ENCODE measurements around the gene TSSK2.
"Not testable (repeated sequence)": the region's sequence is repeated elsewhere in the genome, so short reads cannot be mapped to it uniquely, and the experiment has no call there.

TSSK2 gene

DNA sequence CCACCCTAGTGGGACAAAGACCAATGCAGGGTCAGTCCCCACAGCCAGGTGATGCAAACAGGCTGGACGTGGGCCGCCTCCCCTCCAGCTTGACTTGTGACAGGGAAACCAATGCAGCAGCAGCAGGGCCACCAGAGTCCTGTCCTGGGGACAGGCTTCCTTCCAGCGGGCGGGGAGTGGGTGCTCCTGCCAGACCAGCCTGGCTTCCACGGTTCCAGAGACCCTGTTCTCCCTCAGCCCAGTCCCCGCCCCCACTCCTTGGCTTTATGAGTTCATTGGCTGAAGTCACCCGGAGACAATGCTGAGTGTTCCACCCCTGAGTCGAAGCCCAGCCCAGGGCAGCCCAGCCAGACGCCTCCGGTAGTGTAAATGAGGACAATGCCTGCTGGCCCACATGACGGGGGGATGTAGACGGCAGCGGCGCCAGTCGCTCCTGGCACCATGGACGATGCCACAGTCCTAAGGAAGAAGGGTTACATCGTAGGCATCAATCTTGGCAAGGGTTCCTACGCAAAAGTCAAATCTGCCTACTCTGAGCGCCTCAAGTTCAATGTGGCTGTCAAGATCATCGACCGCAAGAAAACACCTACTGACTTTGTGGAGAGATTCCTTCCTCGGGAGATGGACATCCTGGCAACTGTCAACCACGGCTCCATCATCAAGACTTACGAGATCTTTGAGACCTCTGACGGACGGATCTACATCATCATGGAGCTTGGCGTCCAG is at the start of gene TSSK2:
Gene TSSK2 (plus strand): TSS at position 350 of the 726 bp plus-strand sequence. CDS start 92 bp downstream, at position 442.
- DNase-seq (ENCODE audit: low read depth), result no peak

DNA sequence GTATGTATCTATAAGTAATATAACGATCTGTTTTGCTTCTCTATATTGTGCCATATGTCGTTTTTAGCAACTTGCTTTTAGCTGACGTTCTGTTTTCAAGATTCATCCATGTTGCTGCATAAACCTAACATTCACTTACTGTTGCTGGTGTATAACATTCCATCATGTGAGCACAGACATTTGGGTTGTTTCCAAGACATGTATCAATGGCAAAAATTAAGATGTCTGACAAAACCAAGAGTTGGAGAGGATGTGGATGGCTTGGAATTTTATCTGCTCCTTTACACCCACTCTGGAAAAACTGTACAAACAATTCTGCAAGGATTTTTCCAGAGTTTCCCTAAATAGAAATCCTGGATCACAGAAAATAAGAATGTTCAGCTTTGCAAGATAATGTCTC is 49.8 kb upstream of the TSSK2 start:
- no peak for DNase-seq (ENCODE audit: low read depth)

DNA sequence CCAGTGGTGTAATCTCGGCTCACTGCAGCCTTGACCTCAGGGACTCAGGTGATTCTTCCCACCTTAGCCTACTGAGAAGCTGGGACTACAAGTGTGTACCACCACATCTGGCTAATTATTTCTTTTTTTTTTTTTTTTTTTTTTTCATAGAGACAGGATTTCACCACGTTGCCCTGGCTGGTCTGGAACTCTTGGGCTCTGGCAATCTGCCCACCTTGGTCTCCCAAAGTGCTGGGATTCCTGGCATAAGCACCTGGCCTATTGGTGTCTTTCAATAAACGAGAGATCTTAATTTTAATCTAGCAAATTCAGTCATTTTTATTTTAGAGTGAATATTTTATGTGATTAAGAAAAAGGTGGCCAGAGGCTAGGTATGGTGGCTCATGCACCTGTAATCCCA is 49.0 kb upstream of the TSSK2 start:
- no peak for DNase-seq (ENCODE audit: low read depth)

DNA sequence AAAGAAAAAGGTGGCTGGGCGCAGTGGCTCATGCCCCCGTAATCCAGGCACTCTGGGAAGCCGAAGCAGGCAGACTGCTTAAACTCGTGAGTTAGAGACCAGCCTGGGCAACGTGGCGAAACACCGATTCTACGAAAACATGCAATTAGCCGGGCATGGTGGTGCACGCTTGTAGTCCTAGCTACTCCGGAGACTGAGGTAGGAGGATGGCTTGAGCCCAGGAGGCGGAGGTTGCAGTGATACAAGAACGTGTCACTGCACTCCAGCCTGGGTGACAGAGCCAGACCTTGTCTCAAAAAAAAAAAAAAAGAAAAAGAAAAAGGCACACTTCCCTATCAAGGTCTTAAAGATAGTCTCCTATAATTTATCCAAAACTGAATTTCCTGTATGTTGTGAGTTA is 48.3 kb upstream of the TSSK2 start:
- no peak for DNase-seq (ENCODE audit: low read depth)

DNA sequence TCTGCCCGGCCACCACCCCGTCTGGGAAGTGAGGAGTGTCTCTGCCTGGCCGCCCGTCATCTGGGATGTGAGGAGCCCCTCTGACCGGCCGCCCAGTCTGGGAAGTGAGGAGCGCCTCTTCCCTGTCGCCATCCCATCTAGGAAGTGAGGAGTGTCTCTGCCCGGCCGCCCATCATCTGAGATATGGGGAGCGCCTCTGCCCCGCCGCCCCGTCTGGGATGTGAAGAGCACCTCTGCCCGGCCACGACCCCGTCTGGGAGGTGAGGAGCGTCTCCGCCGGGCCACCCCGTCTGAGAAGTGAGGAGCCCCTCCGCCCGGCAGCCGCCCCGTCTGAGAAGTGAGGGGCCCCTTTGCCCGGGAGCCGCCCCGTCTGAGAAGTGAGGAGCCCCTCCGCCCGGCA is 47.0 kb upstream of the TSSK2 start:
- DNase-seq (ENCODE audit: low read depth), result not testable (repeated sequence)

DNA sequence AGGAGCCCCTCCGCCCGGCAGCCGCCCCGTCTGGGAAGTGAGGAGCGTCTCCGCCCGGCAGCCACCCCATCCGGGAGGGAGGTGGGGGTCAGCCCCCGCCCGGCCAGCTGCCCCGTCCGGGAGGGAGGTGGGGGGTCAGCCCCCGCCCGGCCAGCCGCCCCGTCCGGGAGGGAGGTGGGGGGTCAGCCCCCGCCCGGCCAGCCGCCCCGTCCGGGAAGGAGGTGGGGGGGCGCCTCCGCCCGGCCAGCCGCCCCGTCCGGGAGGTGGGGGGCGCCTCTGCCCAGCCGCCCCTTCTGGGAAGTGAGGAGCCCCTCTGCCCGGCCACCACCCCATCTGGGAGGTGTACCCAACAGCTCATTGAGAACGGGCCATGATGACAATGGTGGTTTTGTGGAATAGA is 46.5 kb upstream of the TSSK2 start:
- not testable (repeated sequence) for DNase-seq (ENCODE audit: low read depth)

DNA sequence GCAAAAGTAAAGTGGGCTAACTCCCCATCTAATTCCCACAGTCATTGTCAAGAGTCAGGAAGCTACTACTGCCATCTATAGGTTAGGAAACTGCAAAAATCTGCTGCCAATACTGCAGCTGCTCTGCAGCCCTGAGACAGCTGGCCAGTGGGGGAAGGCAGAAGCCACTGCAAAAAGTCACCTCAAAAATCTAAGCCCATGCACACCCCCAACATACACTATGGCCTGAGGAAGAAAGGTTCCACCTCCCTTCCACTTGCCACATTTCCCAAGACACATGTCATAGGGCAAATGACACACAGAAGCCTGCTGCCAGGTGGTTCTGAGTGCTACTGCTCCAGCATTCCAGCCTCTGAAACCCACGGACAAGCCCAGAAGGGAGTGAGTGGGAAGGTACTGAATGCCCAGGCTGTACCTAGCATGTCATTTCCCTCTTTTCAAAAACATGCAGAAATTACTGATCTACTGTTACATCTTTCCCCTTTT is 45.8 kb upstream of the TSSK2 start:
- DNase-seq (ENCODE audit: low read depth), result no peak

DNA sequence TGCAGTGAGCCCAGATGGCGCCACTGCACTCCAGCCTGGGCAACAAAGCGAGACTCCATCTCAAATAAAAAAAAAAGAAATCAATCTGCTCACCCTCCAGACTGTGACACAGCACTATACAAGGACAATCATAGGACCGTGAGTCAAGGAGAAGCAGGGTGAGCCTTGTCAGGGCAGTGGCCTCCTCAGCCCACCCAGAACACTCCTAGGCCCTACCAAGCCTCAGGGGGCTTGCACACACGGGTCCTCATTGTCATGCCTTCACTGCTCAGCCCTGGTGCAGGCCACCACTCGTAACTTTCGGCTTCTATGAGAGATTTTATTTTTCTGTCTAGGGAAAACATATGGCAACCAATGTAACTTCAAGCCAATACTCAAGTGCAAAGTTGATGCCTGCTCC is 44.7 kb upstream of the TSSK2 start:
- no peak for DNase-seq (ENCODE audit: low read depth)

DNA sequence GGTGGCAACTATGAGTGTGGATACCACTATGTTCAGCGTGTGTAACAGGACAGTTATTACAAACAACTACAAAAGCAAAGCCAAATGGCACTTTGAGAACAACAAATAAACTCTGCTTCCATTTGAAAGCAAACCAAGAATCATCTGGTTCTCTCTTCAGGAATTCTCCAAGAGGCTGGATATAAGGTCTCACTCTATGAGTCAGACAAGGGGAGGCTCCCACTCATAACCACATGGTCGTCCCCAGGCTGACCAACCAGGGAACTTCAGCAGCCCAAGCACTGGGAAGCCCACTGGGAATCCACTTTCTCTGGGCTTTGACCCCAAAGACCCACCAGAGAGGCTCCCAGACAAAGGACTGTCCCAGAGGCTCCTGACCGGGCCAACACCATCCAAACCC is 44.2 kb upstream of the TSSK2 start:
- no peak for DNase-seq (ENCODE audit: low read depth)

DNA sequence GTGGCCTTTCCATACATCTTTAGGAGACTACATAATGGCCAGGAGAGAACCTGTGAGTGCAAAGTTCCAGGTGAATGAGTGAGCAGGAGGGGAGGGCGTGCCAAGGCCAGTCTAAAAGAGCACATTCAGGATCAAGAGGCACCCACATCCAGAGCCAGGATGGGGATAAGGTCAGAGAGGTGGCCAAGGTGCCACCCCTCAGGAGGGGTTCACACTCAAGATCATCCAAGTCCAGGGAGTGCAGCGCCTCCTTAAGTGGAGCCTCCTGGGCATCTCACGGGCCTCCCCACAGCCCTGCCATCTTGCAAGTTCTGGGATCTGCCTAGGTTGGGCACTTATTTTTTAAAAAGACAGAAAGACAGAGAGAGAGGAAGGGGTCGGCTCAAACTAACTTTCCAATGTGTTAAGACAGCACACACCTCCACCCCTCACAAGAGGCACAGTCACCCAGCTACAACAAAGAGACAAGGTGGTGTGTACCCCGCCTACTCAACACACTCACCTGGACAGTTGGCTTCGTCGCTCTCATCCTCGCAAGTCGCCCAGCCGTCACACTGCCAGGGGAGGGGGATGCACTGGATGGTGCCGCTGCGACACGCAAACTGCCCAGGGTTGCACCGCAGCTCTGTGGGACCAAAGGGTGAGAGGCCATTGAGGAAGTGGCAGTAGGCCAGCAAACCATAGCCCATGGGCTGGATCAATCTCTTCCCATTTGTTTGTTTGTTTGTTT is 42.1 kb upstream of the TSSK2 start:
- no peak for DNase-seq (ENCODE audit: low read depth)

DNA sequence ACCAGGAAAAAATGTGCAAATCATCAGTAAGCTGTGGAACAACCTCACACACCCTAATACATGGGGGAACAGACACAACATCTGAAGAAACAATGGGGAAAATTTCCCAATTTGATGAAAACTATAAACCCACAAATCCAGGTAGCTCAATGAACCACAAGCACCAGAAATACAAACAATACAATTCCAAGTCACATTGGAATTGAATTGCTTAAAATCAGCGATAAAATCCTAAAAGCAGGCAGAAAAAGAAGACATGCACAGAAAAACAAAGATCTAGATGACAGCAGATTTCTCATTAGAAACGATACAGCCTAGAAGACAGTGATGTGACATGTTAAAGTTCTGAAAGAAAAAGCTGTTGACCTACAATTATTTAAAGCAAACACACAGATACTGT is 40.9 kb upstream of the TSSK2 start:
- no peak for DNase-seq (ENCODE audit: low read depth)

DNA sequence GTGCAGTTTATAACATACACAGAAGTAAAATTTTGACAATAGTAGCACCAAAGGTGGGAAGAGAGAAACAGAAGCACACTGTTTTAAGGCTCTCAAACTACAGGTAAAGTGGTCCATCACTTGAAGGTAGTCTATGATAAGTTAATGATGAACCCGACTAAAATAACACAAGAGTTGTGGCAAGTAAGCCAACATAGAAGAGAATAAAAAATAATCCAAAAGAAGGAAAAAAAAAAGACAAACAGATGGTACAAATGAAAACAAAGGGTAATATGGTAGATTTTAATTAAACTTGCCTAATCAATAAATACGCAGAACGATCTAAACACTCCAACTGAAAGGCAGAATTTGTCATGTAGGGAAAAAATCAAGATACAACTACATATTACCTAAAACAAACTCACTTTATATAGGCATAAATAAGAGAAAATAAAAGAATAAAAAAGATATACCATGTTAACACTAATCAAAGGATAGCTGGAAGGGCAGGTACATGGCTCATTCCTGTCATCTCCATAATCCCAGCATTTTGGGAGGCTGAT is 40.5 kb upstream of the TSSK2 start:
- no peak for DNase-seq (ENCODE audit: low read depth)

DNA sequence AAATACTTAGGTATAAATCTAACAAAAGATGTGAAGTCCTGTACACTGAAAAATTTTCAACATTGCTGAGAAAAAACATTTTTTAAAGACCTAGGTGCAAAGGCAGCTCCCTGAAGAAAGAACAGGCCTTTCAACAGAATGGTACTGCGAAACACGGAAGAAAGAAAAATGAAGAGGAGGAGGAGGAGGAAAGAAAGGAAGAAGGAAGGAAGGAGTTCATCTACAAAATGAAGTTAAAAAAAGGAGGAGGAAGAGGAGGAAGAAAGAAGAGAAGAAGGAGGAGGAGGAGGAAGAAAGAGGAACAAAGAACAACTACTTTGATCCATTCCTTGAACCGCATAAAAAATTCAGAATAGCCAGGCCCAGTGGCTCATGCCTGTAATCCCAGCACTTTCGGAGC is 38.4 kb upstream of the TSSK2 start:
- DNase-seq (ENCODE audit: low read depth), result no peak

DNA sequence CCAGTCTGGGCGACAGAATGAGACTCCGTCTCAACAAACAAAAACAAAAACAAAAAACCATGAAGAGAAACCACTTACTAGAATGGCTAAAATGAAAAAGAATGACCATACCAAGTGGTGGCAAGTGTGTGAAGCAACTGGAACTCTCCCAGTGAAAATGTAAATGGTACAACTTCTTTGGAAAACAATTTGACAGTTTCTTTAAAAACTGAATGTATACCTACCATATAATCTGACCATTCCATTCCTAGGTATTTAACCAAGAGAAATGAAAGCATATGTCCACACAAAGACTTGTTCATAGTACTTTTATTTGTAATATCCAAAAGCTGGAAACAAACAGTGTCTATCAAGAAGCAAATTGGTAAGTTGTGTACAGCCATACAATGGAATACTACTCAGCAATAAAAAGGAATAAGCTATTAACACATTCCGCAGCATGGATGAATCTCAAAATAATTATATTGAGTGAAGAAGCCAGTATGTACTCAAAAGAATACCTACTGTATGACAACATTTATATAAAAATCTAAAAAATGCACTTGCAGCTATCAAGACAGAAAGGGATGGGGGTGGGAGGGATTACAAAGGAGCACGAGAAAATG is 36.6 kb upstream of the TSSK2 start:
- DNase-seq (ENCODE audit: low read depth), result no peak

DNA sequence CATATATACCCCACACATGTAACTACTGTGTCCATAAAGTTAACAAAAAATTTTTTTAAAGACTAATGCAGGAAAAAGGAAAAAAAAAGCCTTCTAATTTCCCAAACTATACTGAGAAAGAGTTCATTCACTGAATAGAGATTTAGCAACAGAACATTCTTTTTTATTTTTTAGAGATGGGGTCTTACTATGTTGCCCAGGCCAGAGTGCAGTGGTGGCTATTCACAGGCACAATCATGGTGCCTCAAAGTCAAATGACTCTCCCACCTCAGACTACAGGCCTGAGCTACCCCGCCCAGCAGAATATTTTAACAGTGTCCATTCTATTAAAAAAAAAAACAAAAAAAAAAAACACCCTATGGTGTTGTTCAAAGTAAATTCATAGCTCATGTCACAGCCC is 34.6 kb upstream of the TSSK2 start:
- no peak for DNase-seq (ENCODE audit: low read depth)

DNA sequence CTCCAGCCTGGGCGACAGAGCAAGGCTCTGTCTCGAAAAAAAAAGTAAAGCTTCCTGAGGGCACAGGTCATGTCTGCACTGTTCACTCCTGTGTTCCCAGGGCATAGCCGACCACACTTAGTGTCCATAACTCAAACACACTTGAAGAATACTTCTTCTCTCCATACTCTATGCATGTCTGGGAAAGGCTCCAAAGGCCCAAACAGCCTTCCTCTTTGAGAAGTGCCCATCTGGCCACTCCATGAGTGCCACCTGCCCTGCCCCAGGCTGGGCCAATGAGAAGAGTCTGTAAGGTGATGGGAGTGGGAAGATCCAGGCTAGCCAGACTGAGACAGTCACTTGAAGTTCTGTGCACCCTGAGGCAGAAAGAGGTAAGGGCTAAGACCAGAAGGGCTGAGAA is 33.6 kb upstream of the TSSK2 start:
- no peak for DNase-seq (ENCODE audit: low read depth)

DNA sequence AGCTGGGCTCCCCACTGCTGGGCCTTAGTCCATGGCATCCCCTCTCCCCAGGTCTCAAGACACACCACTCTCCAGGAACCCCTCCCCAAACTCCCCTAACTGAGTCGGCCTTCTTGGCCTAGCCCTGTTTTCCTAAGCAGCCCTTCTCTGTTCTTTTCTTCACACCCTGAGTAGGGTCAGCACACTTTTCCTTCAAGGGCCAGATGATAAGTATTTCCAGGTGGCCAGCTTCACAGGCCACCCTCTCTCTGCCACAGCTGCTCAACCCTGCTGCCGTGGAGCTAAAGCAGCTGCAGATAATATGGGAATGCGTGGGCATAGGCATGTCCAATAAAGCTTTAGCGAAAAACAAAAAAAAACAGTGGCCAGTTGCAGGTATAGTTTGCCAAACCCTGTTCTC is 33.0 kb upstream of the TSSK2 start:
- DNase-seq (ENCODE audit: low read depth), result no peak

DNA sequence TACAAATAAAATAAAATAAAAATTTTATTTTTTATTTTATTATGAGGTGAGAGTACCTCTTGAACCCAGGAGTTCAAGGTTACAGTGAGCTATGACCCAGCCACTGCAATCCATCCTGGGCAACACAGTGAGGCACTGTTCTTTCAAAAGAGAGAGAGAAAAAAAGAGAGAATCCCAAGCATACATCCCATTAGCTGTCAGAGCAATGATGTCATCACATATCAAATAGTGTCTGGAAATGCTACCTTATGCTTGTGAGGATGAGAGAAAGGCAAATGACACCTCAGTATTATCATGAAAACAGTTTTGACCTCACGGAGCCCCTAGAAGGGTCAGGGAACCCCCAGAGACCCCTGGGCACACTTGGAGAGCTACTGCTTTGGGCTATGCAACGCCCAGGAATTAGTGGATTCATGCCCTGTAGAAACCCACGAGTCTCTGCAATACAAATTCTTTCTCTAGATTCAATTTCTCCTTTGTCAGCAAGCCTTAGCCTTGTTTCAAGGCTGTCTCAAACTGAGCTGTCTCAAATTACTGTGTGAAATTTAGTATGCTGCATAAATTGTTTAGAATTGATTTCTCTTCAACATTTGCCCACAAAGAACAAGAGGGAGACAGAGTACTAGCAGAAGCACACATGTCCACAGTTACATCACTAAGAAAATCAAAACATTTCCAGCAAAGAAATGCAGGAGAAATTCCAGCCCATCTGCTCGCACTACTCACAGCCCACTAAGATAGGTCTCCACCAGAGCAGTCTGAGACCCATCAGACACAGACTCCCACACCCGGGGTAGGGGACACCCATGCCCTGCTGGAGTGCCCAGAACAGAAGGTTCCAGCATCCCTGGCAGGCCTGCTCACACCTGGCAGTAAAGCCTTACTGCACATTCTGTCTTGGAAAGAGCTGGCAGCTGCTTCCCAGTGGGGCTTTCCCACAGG is 27.0 kb upstream of the TSSK2 start:
- no peak for DNase-seq (ENCODE audit: low read depth)

DNA sequence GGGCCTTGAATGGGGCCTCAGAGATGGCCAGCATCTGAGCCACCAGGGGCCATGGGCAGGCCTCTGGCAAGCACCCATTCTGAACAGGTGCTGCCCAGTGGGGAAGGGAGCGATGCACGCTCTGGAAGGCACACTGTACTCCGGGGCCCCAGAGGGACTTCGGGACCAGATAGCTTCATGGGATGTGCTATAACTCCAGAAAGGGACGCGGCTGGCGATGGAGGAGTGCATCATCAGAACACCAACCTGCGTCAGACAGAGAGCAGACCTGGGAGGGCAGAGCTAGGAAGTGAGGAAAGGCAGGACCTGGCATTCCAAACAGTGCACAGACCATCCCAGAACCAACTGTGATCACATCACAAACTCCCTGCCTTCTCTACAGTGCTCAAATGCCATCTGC is 25.7 kb upstream of the TSSK2 start:
- no peak for DNase-seq (ENCODE audit: low read depth)

DNA sequence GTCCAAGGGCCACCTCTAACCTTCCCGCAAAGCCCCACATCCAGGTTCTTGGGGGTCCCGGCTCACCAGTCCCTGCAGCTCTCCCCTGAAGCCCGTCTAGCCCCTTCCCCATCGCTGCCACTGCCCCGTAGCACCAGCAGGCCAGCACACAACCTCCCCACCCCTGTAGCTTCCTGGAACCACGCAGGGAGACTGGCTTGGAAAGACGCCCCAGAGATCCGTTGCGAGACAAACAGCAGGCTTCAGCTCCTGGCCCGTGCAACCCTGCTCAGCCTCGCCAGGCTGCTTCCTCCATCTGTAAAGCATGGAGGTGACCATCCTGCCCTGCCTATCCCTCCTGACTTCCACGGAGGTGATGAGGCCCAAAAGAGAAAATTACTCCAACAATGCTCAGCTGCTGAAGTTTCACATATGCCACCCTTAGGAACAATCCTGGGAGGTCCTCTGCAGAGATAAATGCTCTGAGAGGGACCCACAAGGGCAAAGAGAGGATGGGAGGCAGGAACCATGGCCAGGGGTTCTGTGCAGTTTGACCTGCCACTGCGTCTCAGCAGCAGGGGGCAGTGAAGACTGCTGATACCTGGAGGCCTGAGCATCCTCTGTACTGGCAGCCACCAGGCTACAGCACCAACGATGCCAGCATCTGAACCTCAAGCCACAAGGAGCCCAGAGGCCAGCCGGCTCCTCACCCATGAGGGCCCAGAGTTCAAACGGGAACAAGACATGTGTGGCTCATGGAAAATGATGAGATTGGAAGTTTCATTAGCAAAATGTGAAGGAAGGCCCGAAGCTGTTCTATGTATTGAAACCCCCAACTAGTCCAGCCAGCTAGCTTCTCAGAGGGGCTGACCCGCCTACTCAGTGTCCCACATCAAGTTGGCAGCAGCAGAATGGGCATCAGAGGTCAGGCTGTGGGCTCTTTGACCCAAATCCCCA is 25.0 kb upstream of the TSSK2 start:
- no peak for DNase-seq (ENCODE audit: low read depth)
